ENCODE measurements around the gene SLC26A5.

DNA sequence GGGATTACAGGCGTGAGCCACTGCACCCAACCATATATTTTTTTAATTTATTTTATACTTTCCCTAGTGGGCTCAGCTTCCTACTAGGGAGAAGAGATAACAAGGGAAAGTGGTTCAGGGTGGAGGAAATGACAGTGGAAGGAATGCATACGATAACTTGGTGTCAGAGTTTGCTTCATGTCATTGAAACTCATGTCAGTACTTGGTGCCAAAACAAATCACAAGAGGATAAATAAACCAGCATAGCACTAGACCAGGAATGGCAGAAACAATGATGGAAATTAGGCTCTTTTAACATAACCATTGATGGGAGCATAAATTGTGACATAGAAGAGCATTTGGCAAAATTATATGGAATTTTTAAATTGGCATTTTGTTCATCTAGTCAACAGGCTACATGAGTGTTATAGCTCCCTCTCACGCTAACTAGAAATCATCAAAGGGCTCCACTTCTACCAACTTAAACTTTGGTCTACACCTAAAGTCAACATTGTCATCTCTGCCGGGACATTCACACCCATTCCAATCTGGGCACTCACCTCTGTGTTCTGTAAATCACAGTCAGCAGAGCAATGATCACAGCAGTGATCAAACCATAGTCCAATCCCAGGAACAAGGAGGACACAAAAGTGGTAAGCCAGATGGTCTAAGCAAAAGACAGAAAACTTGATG, 57.4 kb downstream of the SLC26A5 start:
- TF ChIP-seq CTCF (IDR thresholded peaks at IDR 0.05), result no peak
- no peak for TF ChIP-seq POLR2AphosphoS5 (IDR thresholded peaks at IDR 0.05; ENCODE audit: low read depth, low read length)
